Pancreas (tissue), 10 donors: ENCODE data around the gene SEC11A. TPM values are rescaled to one million over a fixed set of nuclear protein-coding genes. Genes with fewer than 3 reads are reported as not detected.
"Not testable (repeated sequence)": the region's sequence is repeated elsewhere in the genome, so short reads cannot be mapped to it uniquely, and the experiment has no call there.

Experiments used
- ATAC-seq, 4 donors: fragments of 200-7000 bp; cut with Tn5 transposase; one replicate each; pipeline versions ENCODE4 v1.8.0 to v1.9.1; 2020; ENCODE audit warnings: mild to moderate bottlenecking in 4 of 4, moderate library complexity in 4 of 4
- DNase-seq, 6 donors: peaks; one replicate each; pipeline ENCODE4 v3.0.0-alpha.2; 2020
- FAIRE-seq: peaks from 2 replicates; lab custom pipeline; 2012; peaks lifted over from hg19 to GRCh38; lab: Jason Lieb, UNC
- H3K27ac ChIP-seq, 4 donors: fragments of 200-600 bp; sonication (generic); 1 replicate in 3 of 4; 2 replicates in 1 of 4; pipeline versions ENCODE4 v1.5.0 to v1.8.0; 2020
- H3K27me3 ChIP-seq, 4 donors: fragments of 200-600 bp; one replicate each; pipeline ENCODE4 v1.8.0; 2021
- H3K36me3 ChIP-seq, 3 donors: fragments of 200-600 bp; sonication (generic) in 1 of 3; one replicate each; pipeline versions ENCODE4 v1.5.0 to v1.8.0; 2020 to 2021
- H3K4me1 ChIP-seq, 3 donors: fragments of 200-600 bp; one replicate each; pipeline ENCODE4 v1.8.0; 2021
- H3K4me3 ChIP-seq, 4 donors: fragments of 200-600 bp; sonication (generic) in 2 of 4; one replicate each; pipeline versions ENCODE4 v1.5.0 to v1.8.0; 2020 to 2021
- H3K9me3 ChIP-seq, 4 donors: fragments of 200-600 bp; one replicate each; pipeline ENCODE4 v1.8.0; 2021
- CTCF ChIP-seq, 4 donors: fragments of 200-600 bp; sonication (generic) in 3 of 4; IDR thresholded peaks; one replicate each; pipeline versions ENCODE4 v1.5.0 to v1.8.0; 2021; ENCODE audit warnings: antibody characterized with exemption in 4 of 4
- WGBS, 2 donors: extraction: QIAGEN DNeasy Blood & Tissue Kit; methylation state at CpG; one replicate each; pipeline ENCODE4 v1.1.7; 2013; 5-methylcytosine and 5-hydroxymethylcytosine counted together
- intact Hi-C, 3 donors: fragments of 100-400 bp; cut with DNase I; formaldehyde crosslinking; loops; one replicate each; pipeline versions ENCODE4 v1.11.1 to v1.14.2; 2022
- polyA plus RNA-seq, 2 donors: library from polyadenylated mRNA; stranded (reverse); fragments of 200-250 nt; gene quantifications; one replicate each; pipeline ENCODE4 v1.2.3, GENCODE V29; 2013
- total RNA-seq, 6 donors: library from RNA; stranded (reverse); fragmentation: NEBNext Ultra II Directional in 4 of 6; extraction: Animal tissue kit (Norgen Biotek cat#: 25700) in 4 of 6; gene quantifications; one replicate each; pipeline versions ENCODE4 v1.2.1 to v1.2.4, GENCODE V29; 2021 to 2023
- donor health status: healthy with polysubstance abuse.
- donor health status: DM: no; HTN: no; CAD: no; lungs with moderate emphysema.
- donor health status: DM: no; HTN: no; CAD: no.
- donor health status: control.
- donor health status: control.
- donor health status: Bipolar disorder and iron deficiency.
- donor health status: DM: yes; HTN: yes; CAD: no.
- donor health status: DM: no; HTN: no; CAD: no.
- donor health status: DM: no; HTN: no; CAD: no.
- donor health status: DM: yes; HTN: yes; CAD: no.

Gene SEC11A
- total and polyA plus RNA-seq, 8 donors: 43.7 to 98.7 (median 69.5) TPM

GRCh38 chr15:84645997-84646396 is 69.9 kb downstream of the SEC11A start:
- no peak for TF ChIP-seq CTCF (IDR thresholded peaks at IDR 0.05)
- no peak overlapping the region for H3K4me3 ChIP-seq
- no peak for FAIRE-seq
- no peak overlapping the region for H3K27ac ChIP-seq
- intact Hi-C loops: no loop called here
- H3K4me1 ChIP-seq: no peaks in the 10 kb centered on the region
- no peak for ATAC-seq
- H3K27me3 ChIP-seq: no peaks in the 10 kb centered on the region
- H3K9me3 ChIP-seq: no peaks in the 10 kb centered on the region
- peaks cover 5 to 63% (median 23%) of the 10 kb centered on the region in 3 donors for H3K36me3 ChIP-seq
- WGBS, 2 donors: 87 to 91% methylated on average over 10 of the region's 10 CpGs
- no peak for DNase-seq

- Histone ChIP-seq H3K27me3 (no peaks in the 10 kb centered on the region), H3K4me3 (no peak overlapping the region), H3K9me3 (no peaks in the 10 kb centered on the region), H3K27ac (no peak overlapping the region), H3K4me1 (no peaks in the 10 kb centered on the region), H3K36me3 (peaks cover 5 to 61% (median 28%) of the 10 kb centered on the region in 3 donors)
- intact Hi-C loops: no loop called here
- WGBS, 2 donors: 88 to 98% methylated on average over 10 of the region's 10 CpGs
- ATAC-seq (no peak), FAIRE-seq (no peak), DNase-seq (no peak)
- no peak for TF ChIP-seq CTCF (IDR thresholded peaks at IDR 0.05)
These were observed 70.4 kb downstream of the SEC11A start for GRCh38 chr15:84645496-84645895.

GRCh38 chr15:84643838-84644237 is 72.1 kb downstream of the SEC11A start:
- Histone ChIP-seq H3K36me3 (peaks cover 5 to 59% (median 36%) of the 10 kb centered on the region in 3 donors), H3K9me3 (no peaks in the 10 kb centered on the region), H3K4me3 (no peak overlapping the region), H3K27ac (no peak overlapping the region), H3K4me1 (no peaks in the 10 kb centered on the region), H3K27me3 (no peaks in the 10 kb centered on the region)
- DNase-seq: no peak
- 79 to 84% methylated on average over 6 of the region's 6 CpGs for WGBS, 2 donors
- intact Hi-C loops: no loop called here
- FAIRE-seq: no peak
- ATAC-seq: no peak
- TF ChIP-seq CTCF (IDR thresholded peaks at IDR 0.05): no peak

GRCh38 chr15:84642640-84643039 is 73.3 kb downstream of the SEC11A start:
- H3K4me3 ChIP-seq, H3K4me1 ChIP-seq, DNase-seq, FAIRE-seq, ATAC-seq, intact Hi-C loops, H3K27ac ChIP-seq, H3K9me3 ChIP-seq, H3K27me3 ChIP-seq: not testable (repeated sequence)
- 51 to 99% methylated on average over 2 of the region's 2 CpGs for WGBS, 2 donors
- peaks cover 5 to 47% (median 26%) of the 10 kb centered on the region in 3 donors for H3K36me3 ChIP-seq

- ATAC-seq, FAIRE-seq, H3K4me3 ChIP-seq, H3K4me1 ChIP-seq, H3K27ac ChIP-seq, intact Hi-C loops, H3K27me3 ChIP-seq, H3K9me3 ChIP-seq, DNase-seq: not testable (repeated sequence)
- WGBS, 2 donors: 92 to 95% methylated on average over 9 of the region's 9 CpGs
- peaks cover 5 to 40% (median 20%) of the 10 kb centered on the region in 3 donors for H3K36me3 ChIP-seq
These were observed 74.1 kb downstream of the SEC11A start for GRCh38 chr15:84641871-84642270.

- H3K27ac ChIP-seq: no peak overlapping the region
- peak in 2 of 4 donors; percentile 24 to 25 for ATAC-seq
- peaks cover 0 to 21% (median 15%) of the 10 kb centered on the region in 3 donors for H3K36me3 ChIP-seq
- H3K4me1 ChIP-seq: peaks cover 5 to 11% (median 7%) of the 10 kb centered on the region in 3 donors
- H3K4me3 ChIP-seq: no peak overlapping the region
- 57 to 58% methylated on average over 3 of the region's 3 CpGs for WGBS, 2 donors
- FAIRE-seq: no peak
- DNase-seq: no peak
- intact Hi-C loops: no loop called here
- H3K9me3 ChIP-seq: no peaks in the 10 kb centered on the region
- no peaks in the 10 kb centered on the region for H3K27me3 ChIP-seq
- no peak for TF ChIP-seq CTCF (IDR thresholded peaks at IDR 0.05)
These were observed 77.8 kb downstream of the SEC11A start for GRCh38 chr15:84638103-84638502.
